HG02938 (cell line): Measurements from ENCODE around the gene SLAMF6.
"Not testable (repeated sequence)": the region's sequence is repeated elsewhere in the genome, so short reads cannot be mapped to it uniquely, and the experiment has no call there.

Experiments used
- ATAC-seq: cut with Tn5 transposase; IDR thresholded peaks from one replicate; pipeline ENCODE4 v1.9.1; 2021; ENCODE audit warnings: mild to moderate bottlenecking, moderate library complexity; ENCODE audit not compliant: unreplicated experiment

The SLAMF6 gene

GRCh38 chr1:160517519-160517918, 5.5 kb downstream of the SLAMF6 start:
- not testable (repeated sequence) for ATAC-seq

DNA sequence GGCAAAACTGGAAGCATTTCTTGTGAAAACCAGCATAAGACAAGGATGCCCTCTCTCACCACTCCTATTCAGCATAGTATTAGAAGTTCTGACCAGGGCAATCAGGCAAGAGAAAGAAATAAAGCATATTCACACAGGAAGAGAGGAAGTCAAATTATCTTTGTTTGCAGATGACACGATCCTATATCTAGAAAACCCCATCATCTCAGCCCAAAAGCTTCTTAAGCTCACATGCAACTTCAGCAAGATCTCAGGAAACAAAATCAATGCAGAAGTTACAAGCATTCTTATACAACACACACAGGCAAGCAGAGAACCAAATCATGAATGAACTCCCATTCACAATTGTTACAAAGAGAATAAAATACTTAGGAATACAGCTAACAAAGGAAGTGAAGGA, 7.1 kb downstream of the SLAMF6 start:
- not testable (repeated sequence) for ATAC-seq

DNA sequence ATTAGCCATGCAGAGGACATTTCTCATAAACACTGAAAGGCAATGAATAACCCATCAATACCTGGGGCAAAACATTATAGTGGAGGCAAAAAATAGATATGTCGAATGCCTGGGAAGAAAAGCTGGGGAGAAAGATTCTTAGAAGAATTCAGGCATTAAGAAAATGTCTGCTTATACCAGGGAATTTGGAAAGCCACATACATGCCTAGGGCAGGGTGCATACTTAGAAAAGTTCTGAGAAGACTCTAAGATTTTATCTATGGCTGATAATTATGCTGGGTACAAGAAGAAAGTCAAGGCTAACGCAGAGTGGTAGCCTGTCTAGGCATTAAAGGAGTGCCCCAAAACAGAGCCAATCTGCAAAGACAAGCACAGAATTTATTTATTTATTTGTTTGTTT, 18.4 kb downstream of the SLAMF6 start:
- ATAC-seq = no peak

DNA sequence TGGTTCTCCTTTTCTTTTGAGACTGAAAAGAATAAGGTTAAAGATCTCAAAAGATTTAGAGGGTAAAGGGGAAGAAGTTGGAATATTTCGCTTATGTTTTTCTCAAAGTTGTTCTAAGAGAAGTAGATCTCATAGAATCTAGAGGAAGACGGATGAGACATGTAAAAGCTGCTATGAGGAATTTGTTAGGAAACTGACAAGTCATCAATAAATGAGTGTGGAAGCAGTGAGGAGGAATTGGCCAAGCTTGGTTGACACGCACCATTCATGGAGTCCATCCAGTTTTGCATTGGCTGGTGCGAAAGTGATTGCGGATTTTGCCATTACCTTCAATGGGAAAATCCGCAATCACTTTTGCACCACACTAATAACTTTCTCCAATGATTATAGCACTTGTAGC, 20.0 kb downstream of the SLAMF6 start:
- no peak for ATAC-seq

GRCh38 chr1:160500321-160500990, 22.6 kb downstream of the SLAMF6 start:
- ATAC-seq = no peak

- no peak for ATAC-seq
These were observed 23.4 kb downstream of the SLAMF6 start for GRCh38 chr1:160499631-160500030.

DNA sequence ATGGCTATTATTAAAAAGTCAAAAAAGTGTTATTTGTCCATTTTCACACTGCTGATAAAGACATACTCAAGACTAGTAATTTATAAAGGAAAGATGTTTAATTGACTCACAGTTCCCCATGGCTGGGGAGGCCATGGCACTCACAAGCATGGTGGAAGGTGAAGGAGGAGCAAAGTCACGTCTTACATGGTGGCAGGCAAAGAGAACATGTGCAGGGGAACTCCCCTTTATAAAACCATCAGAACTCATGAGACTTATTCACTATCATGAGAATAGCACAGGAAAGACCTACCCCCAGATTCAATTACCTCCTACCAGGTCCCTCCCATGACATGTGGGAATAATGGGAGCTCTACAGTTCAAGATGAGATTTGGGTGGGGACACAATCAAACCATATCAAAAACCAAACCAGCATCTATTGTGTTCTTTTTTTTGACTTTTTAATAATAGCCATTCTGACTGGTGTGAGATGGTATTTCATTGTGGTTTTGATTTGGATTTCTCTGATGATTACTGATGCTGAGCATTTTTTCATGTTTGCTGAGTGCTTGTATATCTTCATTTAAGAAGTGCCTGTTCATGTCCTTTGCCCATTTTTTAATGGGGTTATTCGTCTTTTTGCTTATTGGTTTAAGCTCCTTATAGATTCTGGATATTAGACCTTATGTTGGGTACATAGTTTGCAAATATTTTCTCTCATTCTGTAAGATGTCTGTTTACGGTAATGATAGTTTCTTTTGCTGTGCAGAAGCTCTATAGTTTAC, 24.6 kb downstream of the SLAMF6 start:
- ATAC-seq = not testable (repeated sequence)

- ATAC-seq = no peak
These were observed 26.7 kb downstream of the SLAMF6 start for GRCh38 chr1:160496334-160496733.

DNA sequence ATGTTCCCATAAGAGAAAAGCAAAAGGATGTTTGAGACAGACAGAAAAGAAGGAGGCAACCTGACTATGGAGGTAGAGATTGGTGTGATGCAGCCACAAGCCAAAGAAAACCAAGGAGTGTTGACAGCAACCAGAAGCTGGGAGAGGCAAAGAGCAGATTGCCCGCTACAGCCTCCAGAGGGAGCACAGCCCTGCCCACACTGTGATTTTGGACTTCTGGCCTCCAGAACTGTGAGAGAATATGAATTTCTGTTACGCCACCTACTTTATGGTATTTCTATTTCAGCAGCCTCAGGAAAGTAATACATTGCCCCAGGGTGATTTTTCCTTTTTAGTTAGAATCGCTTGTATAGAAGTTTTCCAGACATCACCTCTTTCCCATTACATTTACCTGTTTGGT, 28.4 kb downstream of the SLAMF6 start:
- no peak for ATAC-seq

GRCh38 chr1:160492617-160493016, 30.4 kb downstream of the SLAMF6 start:
- no peak for ATAC-seq

GRCh38 chr1:160491981-160492380, 31.1 kb downstream of the SLAMF6 start:
- ATAC-seq = no peak

- no peak for ATAC-seq
These were observed 32.0 kb downstream of the SLAMF6 start for GRCh38 chr1:160491017-160491416.

DNA sequence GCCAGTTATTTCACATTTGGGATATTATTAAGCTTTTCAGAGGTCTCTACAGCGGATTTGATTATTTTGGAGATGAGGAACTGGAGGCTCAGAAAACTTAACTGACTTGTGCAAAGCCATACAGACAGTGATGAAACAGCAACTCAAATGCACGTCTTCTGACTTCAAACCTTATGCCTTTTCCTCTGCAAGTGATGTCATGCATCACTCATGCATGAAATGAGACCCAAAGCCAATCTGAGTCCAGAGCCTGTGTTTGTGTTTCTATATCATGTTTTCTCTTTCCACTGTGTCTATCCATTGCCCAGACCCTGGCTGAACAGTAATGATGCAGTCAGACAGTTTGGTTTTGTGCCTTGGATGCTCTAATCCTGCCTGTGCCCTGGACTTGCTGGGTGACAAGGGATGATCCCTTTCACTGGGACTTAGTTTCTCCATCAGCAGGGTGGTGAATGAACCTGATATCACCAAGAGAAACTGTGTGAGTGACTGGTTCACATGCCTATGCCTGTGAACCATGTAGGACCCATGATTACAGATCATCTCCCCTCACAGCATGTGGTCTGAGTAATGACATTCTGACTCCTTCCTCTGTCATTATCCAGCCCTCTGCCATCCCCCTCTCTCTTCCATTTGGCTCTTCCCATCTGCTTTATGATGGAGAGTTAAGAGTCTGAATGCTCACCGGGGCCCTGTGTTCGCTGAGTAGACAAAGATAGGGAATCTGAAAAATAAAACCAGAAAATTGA, 33.4 kb downstream of the SLAMF6 start:
- ATAC-seq = no peak

GRCh38 chr1:160488347-160489058, 34.6 kb downstream of the SLAMF6 start:
- ATAC-seq = no peak

- ATAC-seq = no peak
These were observed 36.6 kb downstream of the SLAMF6 start for GRCh38 chr1:160486453-160486852.

DNA sequence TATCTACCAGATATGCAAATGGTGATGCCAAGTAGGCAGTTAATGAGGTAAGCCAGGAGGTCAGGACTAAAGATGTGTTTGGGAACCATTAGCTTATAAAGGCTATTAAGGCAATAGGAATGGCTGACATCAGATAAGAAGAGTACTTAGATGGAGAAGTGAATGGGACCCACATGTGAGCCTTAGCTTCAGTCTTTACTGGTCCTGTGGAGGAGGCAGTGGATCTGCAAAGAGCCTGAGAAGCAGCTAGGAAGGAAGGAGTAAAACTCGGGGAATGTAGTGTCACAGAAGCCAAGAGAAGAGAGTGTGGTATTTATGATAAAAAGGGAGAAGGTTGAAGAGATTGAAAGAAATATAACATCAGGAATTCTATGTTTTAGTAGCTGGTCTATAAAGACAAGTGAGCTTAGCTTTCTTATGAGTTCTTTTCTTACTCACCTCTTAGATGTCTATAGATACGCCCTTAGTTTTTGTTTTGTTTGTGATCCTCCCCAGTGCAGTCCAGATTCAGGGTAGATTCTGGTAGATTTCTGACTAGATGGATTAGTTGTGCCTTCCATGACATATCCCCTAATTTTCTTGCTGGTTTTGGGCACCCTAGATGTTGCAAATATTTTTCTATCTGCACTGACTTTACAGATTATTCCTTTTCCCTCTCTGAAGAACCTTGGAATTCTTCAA, 39.4 kb downstream of the SLAMF6 start:
- no peak for ATAC-seq

DNA sequence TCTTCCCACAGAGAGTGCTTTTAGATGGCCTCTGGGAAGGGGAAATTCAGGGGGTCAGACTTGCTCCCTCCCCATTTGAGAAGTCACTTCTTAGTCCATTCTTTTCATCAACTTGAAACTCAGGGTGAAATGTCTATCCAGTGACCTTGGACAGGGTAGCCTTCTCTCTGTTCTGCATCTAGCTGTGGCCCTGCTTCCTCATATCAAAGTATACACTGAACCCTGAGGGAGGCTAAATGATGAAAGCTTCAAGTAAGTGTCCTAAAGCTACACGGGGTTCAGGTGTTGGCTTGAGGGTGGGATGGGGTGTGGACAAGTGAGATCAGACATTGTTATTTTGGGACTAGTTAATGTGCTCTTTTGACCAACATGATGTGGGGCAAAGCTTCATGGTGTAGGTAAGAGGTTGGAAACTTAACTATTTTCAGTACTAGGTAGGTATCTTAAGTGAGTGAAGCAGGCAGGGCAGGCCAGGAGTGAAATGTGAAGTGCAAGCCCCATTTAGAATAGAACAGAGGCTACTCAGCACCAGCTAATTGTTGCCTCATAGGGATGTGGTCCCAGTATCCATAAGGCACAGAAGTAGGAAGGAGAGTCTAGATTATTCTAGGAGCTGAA, 41.0 kb downstream of the SLAMF6 start:
- ATAC-seq = no peak

DNA sequence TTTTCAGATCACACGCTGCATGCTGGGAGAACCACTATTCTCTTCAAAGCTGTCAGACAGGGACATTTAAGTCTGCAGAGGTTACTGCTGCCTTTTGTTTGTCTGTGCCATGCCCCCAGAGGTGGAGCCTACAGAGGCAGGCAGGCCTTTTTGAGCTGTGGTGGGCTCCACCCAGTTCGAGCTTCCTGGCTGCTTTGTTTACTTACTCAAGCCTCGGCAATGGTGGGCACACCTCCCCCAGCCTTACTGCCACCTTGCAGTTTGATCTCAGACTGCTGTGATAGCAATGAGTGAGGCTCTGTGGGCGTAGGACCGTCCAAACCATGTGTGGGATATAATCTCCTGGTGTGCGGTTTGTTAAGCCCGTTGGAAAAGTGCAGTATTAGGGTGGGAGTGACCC, 42.3 kb downstream of the SLAMF6 start:
- not testable (repeated sequence) for ATAC-seq

- ATAC-seq = not testable (repeated sequence)
These were observed 44.0 kb downstream of the SLAMF6 start for GRCh38 chr1:160479091-160479490.
